NCI-H446 (cell line): ENCODE results near the gene CES5A.
"Not testable (repeated sequence)": the region's sequence is repeated elsewhere in the genome, so short reads cannot be mapped to it uniquely, and the experiment has no call there.

Experiments
- DNase-seq, 2 experiments: peaks; one replicate each; lab custom pipeline; 2025; lab: John Stamatoyannopoulos, UW

The CES5A gene

GRCh38 chr16:55873122-55873521, 2.1 kb downstream of the CES5A start:
- DNase-seq = no peak

GRCh38 chr16:55872130-55872529, 3.0 kb downstream of the CES5A start:
- DNase-seq = no peak

- no peak for DNase-seq
Measured at GRCh38 chr16:55871411-55872038, 3.6 kb downstream of the CES5A start.

GRCh38 chr16:55868980-55869379, 6.2 kb downstream of the CES5A start:
- DNase-seq = no peak

- no peak for DNase-seq
Measured at GRCh38 chr16:55868137-55868536, 7.0 kb downstream of the CES5A start.

- DNase-seq = no peak
Measured at GRCh38 chr16:55861288-55861687, 13.9 kb downstream of the CES5A start.

- DNase-seq = not testable (repeated sequence)
Measured at GRCh38 chr16:55857650-55858049, 17.5 kb downstream of the CES5A start.

GRCh38 chr16:55856950-55857349, 18.2 kb downstream of the CES5A start:
- no peak for DNase-seq

GRCh38 chr16:55853114-55853513, 22.1 kb downstream of the CES5A start:
- no peak for DNase-seq

GRCh38 chr16:55849536-55849935, 25.6 kb downstream of the CES5A start:
- DNase-seq = no peak

GRCh38 chr16:55846598-55847346, 28.4 kb downstream of the CES5A start:
- no peak for DNase-seq

- no peak for DNase-seq
Measured at GRCh38 chr16:55843105-55843395, 32.1 kb downstream of the CES5A start.

GRCh38 chr16:55842369-55843104, 32.6 kb downstream of the CES5A start:
- peak; percentile 2 to 35 for DNase-seq

- DNase-seq = no peak
Measured at GRCh38 chr16:55839115-55839514, 36.1 kb downstream of the CES5A start.

- DNase-seq = no peak
Measured at GRCh38 chr16:55836158-55836611, 39.0 kb downstream of the CES5A start.

GRCh38 chr16:55835581-55835980, 39.6 kb downstream of the CES5A start:
- DNase-seq = no peak

- DNase-seq = not testable (repeated sequence)
Measured at GRCh38 chr16:55835173-55835572, 40.0 kb downstream of the CES5A start.

GRCh38 chr16:55834049-55834448, 41.1 kb downstream of the CES5A start:
- no peak for DNase-seq

GRCh38 chr16:55832773-55833691, 42.1 kb downstream of the CES5A start, which contains the start of gene CES1:
Gene CES1 (minus strand): TSS chr16:55833096. CDS start chr16:55833055, 41 bp downstream.
- DNase-seq = no peak

- DNase-seq = no peak
Measured at GRCh38 chr16:55832425-55832772, 42.8 kb downstream of the CES5A start.

- DNase-seq = no peak
Measured at GRCh38 chr16:55830658-55831294, 44.4 kb downstream of the CES5A start.
